ENCODE results near the gene CBLB.

Gene CBLB

GRCh38 chr3:105813710-105814109 is 55.1 kb downstream of the CBLB start:
- DNase-seq: no peak

- no peak for DNase-seq
These were observed 56.6 kb downstream of the CBLB start for GRCh38 chr3:105812194-105812586.

- DNase-seq: no peak
These were observed 57.2 kb downstream of the CBLB start for GRCh38 chr3:105811518-105812193.

- no peak for DNase-seq
These were observed 59.5 kb downstream of the CBLB start for GRCh38 chr3:105809208-105809888.

- no peak for DNase-seq
These were observed 61.1 kb downstream of the CBLB start for GRCh38 chr3:105807701-105808100.

GRCh38 chr3:105807146-105807545 is 61.7 kb downstream of the CBLB start:
- DNase-seq: no peak

GRCh38 chr3:105806359-105806758 is 62.5 kb downstream of the CBLB start:
- no peak for DNase-seq

- DNase-seq: no peak
These were observed 63.4 kb downstream of the CBLB start for GRCh38 chr3:105805404-105805803.

GRCh38 chr3:105802118-105802706 is 66.6 kb downstream of the CBLB start:
- no peak for DNase-seq

- no peak for DNase-seq
These were observed 67.4 kb downstream of the CBLB start for GRCh38 chr3:105801397-105801796.

GRCh38 chr3:105800320-105800719 is 68.5 kb downstream of the CBLB start:
- DNase-seq: no peak

GRCh38 chr3:105799286-105799685 is 69.5 kb downstream of the CBLB start:
- DNase-seq: no peak

- DNase-seq: no peak
These were observed 70.4 kb downstream of the CBLB start for GRCh38 chr3:105798381-105798934.

- no peak for DNase-seq
These were observed 75.8 kb downstream of the CBLB start for GRCh38 chr3:105793040-105793439.

- DNase-seq: no peak
These were observed 76.7 kb downstream of the CBLB start for GRCh38 chr3:105791919-105792786.

GRCh38 chr3:105791131-105791530 is 77.7 kb downstream of the CBLB start:
- DNase-seq: no peak

GRCh38 chr3:105790534-105790933 is 78.3 kb downstream of the CBLB start:
- DNase-seq: no peak

GRCh38 chr3:105788593-105788992 is 80.2 kb downstream of the CBLB start:
- no peak for DNase-seq

GRCh38 chr3:105787453-105787852 is 81.4 kb downstream of the CBLB start:
- DNase-seq: no peak

GRCh38 chr3:105786990-105787389 is 81.8 kb downstream of the CBLB start:
- no peak for DNase-seq

- no peak for DNase-seq
These were observed 82.6 kb downstream of the CBLB start for GRCh38 chr3:105786241-105786640.

- DNase-seq: no peak
These were observed 83.0 kb downstream of the CBLB start for GRCh38 chr3:105785803-105786202.

GRCh38 chr3:105783631-105784030 is 85.2 kb downstream of the CBLB start:
- no peak for DNase-seq
